Activated T-cell treated with anti-CD3 and anti-CD28 coated beads, Interleukin-2, amount 50 U/mL, for 4 hours (primary cell): ENCODE data around the gene TSPAN18. TPM values are rescaled to one million over a fixed set of nuclear protein-coding genes. Genes with fewer than 3 reads are reported as not detected.
A peak's percentile ranks its signal among the peaks of the same experiment; 100 is the strongest.

Source experiments
- ATAC-seq, 2 donors: fragments of 200-7000 bp; cut with Tn5 transposase; one replicate each; pipeline ENCODE4 v1.10.0; 2021
- DNase-seq: peaks from one replicate; pipeline ENCODE4 v3.0.0-alpha.2; 2020
- H3K27me3 Mint-ChIP-seq: one replicate; pipeline ENCODE4 v1.8.0; 2021; ENCODE audit warnings: low read depth, mixed read lengths
- H3K36me3 Mint-ChIP-seq: one replicate; pipeline ENCODE4 v1.8.0; 2022; ENCODE audit warnings: mixed read lengths; ENCODE audit not compliant: insufficient read depth
- H3K4me1 Mint-ChIP-seq: one replicate; pipeline ENCODE4 v1.8.0; 2021; ENCODE audit warnings: low read depth, mixed read lengths
- H3K4me3 Mint-ChIP-seq: one replicate; pipeline ENCODE4 v1.8.0; 2021; ENCODE audit warnings: mild to moderate bottlenecking, moderate library complexity, mixed read lengths
- H3K9me3 Mint-ChIP-seq: one replicate; pipeline ENCODE4 v1.8.0; 2021; ENCODE audit warnings: mixed read lengths
- total RNA-seq, 3 donors: library from RNA; stranded (reverse); gene quantifications; one replicate each; pipeline ENCODE4 v1.2.1, GENCODE V29; 2021

The TSPAN18 gene
- total RNA-seq, 3 donors from 2014 or later = 0.84 to 2.0 (median 1.5) TPM

DNA sequence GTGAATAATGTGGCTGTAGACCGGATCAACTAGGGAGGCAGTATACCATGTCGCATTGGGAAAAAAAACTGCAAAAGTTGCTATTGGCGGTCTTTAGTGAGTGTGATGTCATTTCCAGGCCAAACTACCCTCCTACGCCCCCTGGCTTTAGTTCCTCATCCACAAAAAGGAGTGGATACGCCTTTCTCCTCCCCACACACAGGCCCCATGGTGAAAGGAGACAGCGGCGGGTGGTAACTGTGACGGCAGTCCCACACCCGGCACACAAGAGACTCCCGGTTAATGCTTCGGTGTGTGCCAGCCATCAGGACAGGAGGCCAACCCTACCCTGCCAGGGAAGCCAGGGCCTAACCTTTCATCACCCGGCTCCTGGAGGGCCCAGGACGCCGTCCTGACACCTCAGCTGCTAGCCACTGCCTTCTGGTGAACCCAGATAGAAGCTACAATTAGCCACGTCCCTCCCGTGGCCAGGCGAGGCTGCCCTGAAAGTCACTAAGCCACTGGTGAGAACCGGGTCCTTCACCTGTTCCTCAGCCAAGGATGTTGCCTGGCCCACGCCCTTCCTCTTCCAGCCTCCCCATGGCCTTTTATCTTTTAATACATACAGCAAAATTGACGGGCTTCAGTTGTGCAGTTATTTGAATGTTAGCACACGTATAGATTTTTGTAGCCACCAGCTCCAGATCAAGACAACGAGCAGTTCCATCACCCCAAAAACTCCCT lies 213.1 kb downstream of the TSPAN18 start:
- no peaks in the 10 kb centered on the region for H3K9me3 Mint-ChIP-seq
- H3K36me3 Mint-ChIP-seq = no peaks in the 10 kb centered on the region
- H3K4me3 Mint-ChIP-seq = no peak overlapping the region
- ATAC-seq (no peak), DNase-seq (no peak)
- no peaks in the 10 kb centered on the region for H3K27me3 Mint-ChIP-seq
- peaks cover 31% of the 10 kb centered on the region for H3K4me1 Mint-ChIP-seq

DNA sequence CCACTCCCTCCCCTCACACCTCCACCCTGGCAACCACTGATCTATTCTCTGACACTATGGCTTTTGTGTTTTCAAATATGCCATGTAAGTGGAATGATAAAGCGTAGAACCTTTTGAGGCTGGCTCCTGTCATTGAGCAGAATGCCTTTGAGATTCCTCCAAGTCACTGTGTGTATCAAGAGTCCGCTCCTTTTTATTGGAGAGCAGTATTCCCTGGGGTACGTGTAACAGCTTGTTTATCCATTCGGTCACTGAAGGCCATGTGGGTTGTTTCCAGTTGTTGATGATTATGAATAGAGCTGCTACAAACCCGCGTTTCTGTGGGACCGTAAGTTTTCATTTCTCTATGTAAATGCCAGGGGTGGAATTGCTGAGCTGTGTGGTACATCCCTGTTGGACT lies 213.6 kb downstream of the TSPAN18 start:
- Mint-ChIP-seq H3K4me1 (peaks cover 31% of the 10 kb centered on the region), H3K36me3 (no peaks in the 10 kb centered on the region), H3K27me3 (no peaks in the 10 kb centered on the region), H3K9me3 (no peaks in the 10 kb centered on the region), H3K4me3 (no peak overlapping the region)
- DNase-seq = no peak
- no peak for ATAC-seq

DNA sequence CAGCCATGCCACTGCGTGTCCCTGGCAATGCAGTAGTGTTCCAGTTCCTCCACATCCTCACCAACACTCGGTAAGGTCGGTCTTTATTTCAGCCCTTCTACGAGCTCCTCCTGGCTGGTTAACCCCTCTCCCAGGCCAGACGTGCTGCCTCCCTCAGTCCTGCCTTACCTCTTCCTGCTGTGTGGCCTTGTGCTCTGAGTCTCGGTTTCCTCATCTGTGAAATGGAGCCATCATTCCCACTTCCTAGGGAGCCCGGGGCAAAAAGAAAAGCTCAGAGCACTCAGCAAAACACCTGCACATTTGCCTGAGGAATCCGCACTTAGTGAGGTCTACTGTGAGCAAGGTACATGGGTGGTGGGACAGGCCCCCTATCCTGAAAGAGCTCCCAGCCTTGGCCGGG lies 214.1 kb downstream of the TSPAN18 start:
- Mint-ChIP-seq H3K4me1 (peaks cover 31% of the 10 kb centered on the region), H3K36me3 (no peaks in the 10 kb centered on the region), H3K9me3 (no peaks in the 10 kb centered on the region), H3K27me3 (no peaks in the 10 kb centered on the region), H3K4me3 (no peak overlapping the region)
- ATAC-seq = no peak
- DNase-seq = no peak

DNA sequence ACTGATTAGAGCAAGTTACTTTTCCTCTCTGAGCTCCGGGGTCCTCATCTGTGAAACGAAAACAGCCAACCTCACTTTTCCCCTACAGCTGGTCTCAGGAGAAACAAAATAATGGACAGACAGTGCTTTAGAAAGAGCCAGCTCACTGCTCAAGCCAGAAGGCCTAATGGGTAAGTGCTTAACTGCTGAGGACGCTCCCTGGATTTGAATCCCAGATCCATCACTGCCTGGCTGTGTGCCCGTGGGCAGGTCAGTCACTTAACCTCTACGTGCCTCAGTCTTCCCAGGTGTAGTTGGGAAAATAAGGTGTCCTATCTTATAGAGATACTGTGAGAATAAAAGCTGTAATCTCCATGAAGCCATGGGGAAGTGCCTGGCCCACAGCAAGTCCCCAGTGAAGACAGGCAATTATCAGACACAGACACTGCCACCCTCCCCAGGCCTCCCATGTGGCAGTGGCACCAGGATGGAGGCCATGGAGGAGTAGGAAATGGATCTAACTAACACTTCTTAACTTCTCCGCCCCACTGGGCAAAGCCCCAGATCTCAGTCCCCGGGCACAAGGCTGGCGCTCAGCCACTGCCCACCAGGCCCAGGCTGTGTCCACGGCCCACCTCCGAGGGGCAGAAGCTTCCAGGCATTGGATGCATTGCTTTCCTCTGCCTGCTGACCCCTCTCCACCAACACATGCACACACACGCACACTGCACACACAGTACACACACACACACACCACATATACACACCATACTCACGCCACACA lies 214.7 kb downstream of the TSPAN18 start:
- no peak for DNase-seq
- Mint-ChIP-seq H3K36me3 (no peaks in the 10 kb centered on the region), H3K4me1 (peaks cover 31% of the 10 kb centered on the region), H3K27me3 (no peaks in the 10 kb centered on the region), H3K9me3 (no peaks in the 10 kb centered on the region), H3K4me3 (no peak overlapping the region)
- no peak for ATAC-seq

DNA sequence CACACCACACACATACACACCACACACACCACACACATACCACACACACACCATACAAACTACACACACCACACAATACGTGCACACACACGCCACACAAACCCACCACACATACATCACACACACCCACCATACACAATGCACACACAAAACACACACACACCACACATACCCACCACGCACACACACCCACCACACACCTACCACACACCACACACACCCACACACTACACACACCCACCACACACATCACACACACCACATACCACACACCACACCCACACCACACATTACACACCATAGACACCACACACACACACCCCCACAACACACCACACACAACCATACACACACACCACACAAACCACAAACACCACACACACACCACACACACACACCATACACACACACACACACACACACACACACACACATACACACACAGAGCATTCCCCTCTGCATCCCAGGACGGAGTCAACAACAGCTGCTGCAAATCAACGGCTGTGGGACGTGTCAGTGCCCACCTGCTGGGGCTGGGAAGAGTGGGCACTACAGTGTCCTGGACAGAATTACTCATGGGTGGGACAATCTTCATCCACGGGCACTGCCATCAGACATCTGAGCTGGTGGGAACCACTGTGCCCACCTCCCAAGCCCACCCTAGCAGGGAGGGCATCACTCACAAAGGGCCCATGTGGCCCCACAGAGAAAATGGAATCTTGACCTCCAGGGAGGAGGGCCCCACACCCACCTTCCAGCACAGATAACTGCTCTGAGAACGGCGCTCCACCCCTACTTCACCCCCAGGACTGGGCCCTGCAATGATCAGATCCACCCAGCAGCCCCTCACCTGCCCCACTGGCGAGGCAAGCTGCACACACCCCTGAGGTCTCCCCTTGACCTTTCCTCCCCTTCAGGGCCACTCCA lies 215.5 kb downstream of the TSPAN18 start:
- ATAC-seq = no peak
- Mint-ChIP-seq H3K36me3 (no peaks in the 10 kb centered on the region), H3K4me3 (no peak overlapping the region)

DNA sequence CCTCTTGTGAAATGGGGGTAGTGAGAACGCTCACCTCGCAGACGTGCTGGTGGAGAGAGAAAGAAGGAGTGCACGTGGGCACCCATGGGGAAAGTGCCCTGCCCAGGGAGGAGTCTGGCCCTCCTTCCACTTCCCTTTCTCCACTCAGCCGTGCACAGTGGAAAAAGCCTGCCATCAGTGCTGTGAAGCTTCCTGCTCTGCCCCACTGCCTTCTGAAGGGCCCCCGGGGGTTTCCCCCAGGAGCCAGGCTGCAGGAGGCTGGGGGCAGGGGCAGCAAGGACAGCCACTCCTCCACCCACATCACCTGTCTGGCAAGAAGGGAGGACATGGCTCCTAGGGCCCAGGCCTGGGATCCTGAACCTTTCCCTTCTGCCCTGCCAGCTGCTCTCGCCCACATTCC lies 216.4 kb downstream of the TSPAN18 start:
- ATAC-seq = peak; percentile 61 to 63
- DNase-seq = peak; percentile 15
- Mint-ChIP-seq H3K9me3 (no peaks in the 10 kb centered on the region), H3K4me1 (peaks cover 31% of the 10 kb centered on the region), H3K27me3 (no peaks in the 10 kb centered on the region), H3K36me3 (no peaks in the 10 kb centered on the region), H3K4me3 (no peak overlapping the region)

More for the DNA sequence above, 215.5 kb downstream of the TSPAN18 start:
- no peaks in the 10 kb centered on the region for H3K27me3 Mint-ChIP-seq
- DNase-seq = no peak
- H3K4me1 Mint-ChIP-seq = peaks cover 31% of the 10 kb centered on the region
- H3K9me3 Mint-ChIP-seq = no peaks in the 10 kb centered on the region

DNA sequence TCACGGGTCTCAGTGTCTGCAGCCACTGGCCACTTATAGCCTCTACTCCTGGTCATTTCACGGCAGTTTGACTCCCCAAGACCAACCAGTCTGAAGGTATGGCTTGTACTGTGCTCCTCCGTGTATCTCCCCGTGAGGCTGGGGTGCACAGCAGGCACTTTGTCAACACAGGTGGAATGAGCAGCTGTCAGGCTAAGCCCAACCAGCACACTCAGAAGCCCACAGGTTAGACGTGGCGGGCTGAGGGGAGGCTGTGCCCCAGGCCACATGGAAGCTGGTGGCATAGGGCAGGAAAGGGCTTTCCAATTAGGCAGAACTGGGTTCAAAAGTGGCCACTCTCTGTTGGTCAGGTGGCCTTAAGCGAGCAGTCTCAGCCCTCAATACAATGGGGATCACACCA lies 216.9 kb downstream of the TSPAN18 start:
- Mint-ChIP-seq H3K36me3 (no peaks in the 10 kb centered on the region), H3K4me1 (peaks cover 34% of the 10 kb centered on the region), H3K9me3 (no peaks in the 10 kb centered on the region), H3K4me3 (no peak overlapping the region), H3K27me3 (no peaks in the 10 kb centered on the region)
- ATAC-seq (no peak), DNase-seq (no peak)

DNA sequence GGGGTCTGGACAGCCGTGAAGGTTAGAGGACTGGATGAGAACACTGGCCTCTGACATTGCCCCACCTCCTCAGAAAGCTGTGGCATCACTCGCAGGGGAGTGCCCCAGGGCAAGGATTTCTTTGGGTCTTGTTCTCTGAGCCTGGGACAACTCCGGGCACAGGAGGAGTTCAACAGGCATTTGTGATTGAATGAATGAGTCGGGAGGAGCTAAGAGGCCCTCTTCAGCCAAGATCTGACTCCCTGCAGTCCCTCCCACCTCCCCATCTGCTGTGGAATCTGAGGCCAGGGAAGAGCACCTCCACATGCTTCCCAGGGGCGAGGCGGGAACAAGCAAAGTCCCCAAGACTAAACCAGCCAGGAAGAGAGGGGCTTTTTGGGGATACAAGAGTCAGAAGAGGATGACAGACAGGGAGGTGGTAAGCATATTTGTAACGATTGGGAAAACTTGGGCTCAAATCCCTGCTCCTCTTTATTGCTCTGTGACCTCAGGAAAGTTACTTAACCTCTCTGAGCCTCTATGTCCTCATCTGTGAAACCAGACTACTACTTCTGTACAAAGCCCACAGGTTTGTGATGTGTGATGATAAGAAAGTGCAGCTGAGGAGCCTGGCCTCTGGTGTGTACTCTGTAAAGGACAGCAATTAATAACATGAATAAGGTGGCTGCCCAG lies 217.6 kb downstream of the TSPAN18 start:
- Mint-ChIP-seq H3K36me3 (no peaks in the 10 kb centered on the region), H3K9me3 (no peaks in the 10 kb centered on the region), H3K4me3 (no peak overlapping the region), H3K4me1 (peaks cover 38% of the 10 kb centered on the region), H3K27me3 (no peaks in the 10 kb centered on the region)
- ATAC-seq (no peak), DNase-seq (no peak)

DNA sequence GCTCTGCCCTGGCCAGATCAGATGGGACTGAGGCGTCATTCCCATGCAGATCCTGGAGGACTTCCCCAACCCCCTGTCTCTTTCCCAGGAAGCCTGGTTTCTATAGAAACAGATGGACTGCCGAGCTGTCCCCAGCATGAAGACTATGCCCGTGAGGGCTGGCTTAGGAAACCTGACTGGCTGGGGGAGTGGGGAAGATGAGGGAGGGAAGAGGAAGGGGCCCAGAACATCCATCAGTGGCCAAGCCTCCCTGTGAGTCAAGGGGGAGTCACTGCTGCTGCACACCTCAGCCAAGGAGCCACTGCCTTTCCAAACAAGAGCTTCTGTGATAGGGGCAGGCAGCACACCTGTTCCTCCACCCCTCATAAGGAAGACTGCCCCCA lies 218.1 kb downstream of the TSPAN18 start:
- H3K27me3 Mint-ChIP-seq = no peaks in the 10 kb centered on the region
- H3K4me3 Mint-ChIP-seq = no peak overlapping the region
- DNase-seq (no peak), ATAC-seq (no peak)
- no peaks in the 10 kb centered on the region for H3K36me3 Mint-ChIP-seq
- no peaks in the 10 kb centered on the region for H3K9me3 Mint-ChIP-seq
- H3K4me1 Mint-ChIP-seq = peaks cover 37% of the 10 kb centered on the region

DNA sequence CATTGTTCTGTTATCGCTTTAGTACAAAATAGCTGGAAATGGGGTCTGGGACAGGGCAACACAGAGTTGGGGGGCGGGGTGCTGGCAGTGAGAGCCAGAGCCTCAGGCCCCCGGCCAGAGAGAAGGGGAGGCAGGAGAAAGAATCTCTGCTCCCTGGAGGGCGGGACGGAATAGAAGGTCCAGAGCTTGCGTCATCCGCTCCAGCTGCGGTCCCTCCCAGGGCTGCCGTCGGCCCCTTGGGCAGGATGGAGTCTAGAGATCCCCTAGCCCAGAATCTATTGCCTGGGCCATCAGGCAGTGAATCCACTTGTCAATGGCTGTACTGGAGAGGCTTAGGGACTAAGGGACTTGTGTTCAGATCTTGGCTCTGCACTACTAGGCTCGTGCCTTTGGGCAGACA lies 218.9 kb downstream of the TSPAN18 start:
- no peaks in the 10 kb centered on the region for H3K27me3 Mint-ChIP-seq
- H3K36me3 Mint-ChIP-seq = no peaks in the 10 kb centered on the region
- H3K9me3 Mint-ChIP-seq = no peaks in the 10 kb centered on the region
- H3K4me3 Mint-ChIP-seq = no peak overlapping the region
- peaks cover 31% of the 10 kb centered on the region for H3K4me1 Mint-ChIP-seq
- no peak for DNase-seq
- ATAC-seq = no peak

DNA sequence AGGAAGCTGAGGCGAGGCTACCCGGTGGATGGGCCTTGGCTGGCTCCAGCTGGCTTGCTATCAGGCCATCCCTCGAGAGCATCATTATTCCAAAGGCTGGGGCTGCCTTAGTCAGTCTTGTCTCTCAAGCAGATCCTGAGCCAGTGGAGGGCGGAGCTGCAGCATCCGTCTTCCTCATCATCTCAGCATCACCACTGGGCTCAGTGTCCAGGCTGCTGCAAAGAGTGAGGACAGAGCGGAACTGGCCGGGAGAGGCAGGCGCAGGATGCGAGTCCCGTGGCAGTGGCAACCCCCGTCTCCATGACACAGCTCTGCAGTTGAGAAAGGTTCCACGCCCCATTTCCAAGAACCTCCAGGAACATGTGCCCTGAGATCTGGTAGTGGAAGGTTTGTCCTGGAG lies 219.5 kb downstream of the TSPAN18 start:
- Mint-ChIP-seq H3K4me3 (no peak overlapping the region), H3K4me1 (peaks cover 31% of the 10 kb centered on the region), H3K36me3 (no peaks in the 10 kb centered on the region), H3K9me3 (no peaks in the 10 kb centered on the region), H3K27me3 (no peaks in the 10 kb centered on the region)
- ATAC-seq (no peak), DNase-seq (no peak)

DNA sequence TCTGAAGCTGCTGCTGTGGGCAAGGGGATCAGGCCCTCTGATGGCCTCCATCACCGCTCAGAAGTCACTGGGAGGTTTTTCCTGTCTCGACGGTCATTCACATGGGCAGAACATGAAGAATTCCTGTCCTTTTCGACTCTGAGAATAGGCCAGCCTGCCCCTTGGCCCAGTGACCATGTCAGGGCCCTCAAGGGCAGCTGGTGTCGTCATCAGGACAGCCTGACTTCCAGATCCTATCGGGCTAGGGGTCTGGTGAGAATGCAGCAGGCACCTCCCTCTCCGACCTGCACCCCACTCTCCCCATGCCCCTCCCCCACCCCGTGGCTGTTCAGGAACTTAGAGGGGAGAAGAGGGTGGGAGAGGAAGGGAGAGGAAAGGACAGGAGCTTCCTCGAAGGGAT lies 220.4 kb downstream of the TSPAN18 start:
- peaks cover 29% of the 10 kb centered on the region for H3K4me1 Mint-ChIP-seq

DNA sequence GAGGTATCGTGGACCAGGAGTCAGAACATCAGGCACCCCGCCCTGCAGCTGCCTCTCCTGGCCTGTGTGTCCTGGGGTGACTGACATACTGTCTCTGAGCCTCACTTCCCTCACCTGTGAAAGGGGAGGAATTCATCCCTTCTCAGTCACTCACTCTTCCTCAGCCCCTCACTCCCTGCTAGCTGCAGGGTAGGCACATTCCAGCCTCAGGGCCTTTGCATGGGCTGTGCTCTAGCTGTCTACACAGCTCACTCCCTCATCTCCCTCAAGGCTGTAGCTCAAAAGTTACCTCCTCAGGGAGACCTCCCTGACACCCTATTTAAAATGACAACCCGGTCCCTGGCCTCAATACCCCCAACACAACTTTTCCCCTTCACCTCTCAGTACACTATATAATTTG lies 221.4 kb downstream of the TSPAN18 start:
- no peak overlapping the region for H3K4me3 Mint-ChIP-seq
- no peaks in the 10 kb centered on the region for H3K27me3 Mint-ChIP-seq
- no peaks in the 10 kb centered on the region for H3K36me3 Mint-ChIP-seq
- DNase-seq (no peak), ATAC-seq (no peak)
- H3K4me1 Mint-ChIP-seq = peaks cover 19% of the 10 kb centered on the region
- H3K9me3 Mint-ChIP-seq = no peaks in the 10 kb centered on the region

More for the DNA sequence above, 220.4 kb downstream of the TSPAN18 start:
- Mint-ChIP-seq H3K36me3 (no peaks in the 10 kb centered on the region), H3K4me3 (no peak overlapping the region), H3K27me3 (no peaks in the 10 kb centered on the region), H3K9me3 (no peaks in the 10 kb centered on the region)
- no peak for DNase-seq
- ATAC-seq = no peak
